Liver (tissue), 3 donors: ENCODE results near the gene ABCC1.

Experiments used
- CTCF ChIP-seq: fragments of 150-350 bp; IDR thresholded peaks from 2 replicates; pipeline ENCODE4 v1.5.1; 2017; ENCODE audit warnings: improper control_type of control experiment, low read depth, low read length; ENCODE audit not compliant: missing input control
- FOXA1 ChIP-seq: IDR thresholded peaks from 2 replicates; pipeline ENCODE4 v1.6.1; 2016; ENCODE audit warnings: antibody characterized with exemption
- FOXA2 ChIP-seq: IDR thresholded peaks from 2 replicates; pipeline ENCODE4 v1.6.1; 2016; ENCODE audit warnings: antibody characterized with exemption
- JUND ChIP-seq, 2 donors: IDR thresholded peaks; 2 replicates each; pipeline ENCODE4 v1.6.1; 2016; ENCODE audit warnings: antibody characterized with exemption in 2 of 2
- MAX ChIP-seq: IDR thresholded peaks from 2 replicates; pipeline ENCODE4 v1.6.1; 2016; ENCODE audit warnings: antibody characterized with exemption
- donor health status: healthy.
- donor health status: healthy.

GRCh38 chr16:15976225-15976812 is 26.9 kb downstream of the ABCC1 start:
- no peak for TF ChIP-seq FOXA1
- TF ChIP-seq MAX: no peak
- TF ChIP-seq JUND (IDR thresholded peaks at IDR 0.05): no peak
- TF ChIP-seq CTCF: no peak
- no peak for TF ChIP-seq FOXA2
